ENCODE data around the gene GPR162.

DNA sequence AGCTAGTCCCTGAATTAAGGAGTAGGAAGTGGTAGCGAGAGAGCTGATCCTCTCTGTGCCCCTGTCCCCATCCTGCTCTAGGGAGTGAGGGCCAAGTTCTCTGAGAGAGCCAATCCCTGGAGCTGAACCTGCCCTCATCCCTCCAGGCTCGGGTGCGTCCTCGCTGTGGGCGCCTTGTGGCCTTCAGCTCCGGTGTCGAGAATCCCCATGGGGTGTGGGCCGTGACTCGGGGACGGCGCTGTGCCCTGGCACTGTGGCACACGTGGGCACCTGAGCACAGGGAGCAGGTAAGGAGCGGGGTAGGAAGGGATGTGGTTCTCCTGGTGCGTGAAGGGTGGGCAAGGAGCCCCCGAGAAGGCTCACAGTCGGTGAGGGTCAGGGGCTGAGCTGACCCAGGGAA lies 17.2 kb downstream of the GPR162 start:
- TF ChIP-seq, protein P1, sequence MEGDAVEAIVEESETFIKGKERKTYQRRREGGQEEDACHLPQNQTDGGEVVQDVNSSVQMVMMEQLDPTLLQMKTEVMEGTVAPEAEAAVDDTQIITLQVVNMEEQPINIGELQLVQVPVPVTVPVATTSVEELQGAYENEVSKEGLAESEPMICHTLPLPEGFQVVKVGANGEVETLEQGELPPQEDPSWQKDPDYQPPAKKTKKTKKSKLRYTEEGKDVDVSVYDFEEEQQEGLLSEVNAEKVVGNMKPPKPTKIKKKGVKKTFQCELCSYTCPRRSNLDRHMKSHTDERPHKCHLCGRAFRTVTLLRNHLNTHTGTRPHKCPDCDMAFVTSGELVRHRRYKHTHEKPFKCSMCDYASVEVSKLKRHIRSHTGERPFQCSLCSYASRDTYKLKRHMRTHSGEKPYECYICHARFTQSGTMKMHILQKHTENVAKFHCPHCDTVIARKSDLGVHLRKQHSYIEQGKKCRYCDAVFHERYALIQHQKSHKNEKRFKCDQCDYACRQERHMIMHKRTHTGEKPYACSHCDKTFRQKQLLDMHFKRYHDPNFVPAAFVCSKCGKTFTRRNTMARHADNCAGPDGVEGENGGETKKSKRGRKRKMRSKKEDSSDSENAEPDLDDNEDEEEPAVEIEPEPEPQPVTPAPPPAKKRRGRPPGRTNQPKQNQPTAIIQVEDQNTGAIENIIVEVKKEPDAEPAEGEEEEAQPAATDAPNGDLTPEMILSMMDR (IDR thresholded peaks at IDR 0.05), result no peak
- TF ChIP-seq POLR2A (IDR thresholded peaks at IDR 0.05), result no peak

Measured in esophagus squamous epithelium (tissue), 4 donors.